HepG2 (cell line): ENCODE results near the gene CACNG4. TPM values are rescaled to one million over a fixed set of nuclear protein-coding genes. Genes with fewer than 3 reads are reported as not detected.

ENCODE experiments used
- ATAC-seq: fragments of 200-7000 bp; cut with Tn5 transposase; 3 replicates; pipeline ENCODE4 v1.9.1; 2020; ENCODE audit warnings: mild to moderate bottlenecking, moderate library complexity
- BruUV-seq: library from RNA; stranded (reverse); fragments of 400-500 nt; replicated peaks from 2 replicates; lab custom pipeline; 2021; lab: Mats Ljungman, UMichigan
- CTCF ChIA-PET: fragments of 300-600 bp; formaldehyde crosslinking; extraction: SDS; loops from one replicate; lab custom pipeline; 2021; ENCODE audit warnings: low total read pairs, inconsistent platforms, low intra/inter-chr PET ratio; lab: Yijun Ruan, JAX
- POLR2A ChIA-PET: fragments of 350-600 bp; sonication (Branson Sonifier 250); formaldehyde crosslinking; loops from one replicate; lab custom pipeline; 2020; ENCODE audit warnings: antibody characterized with exemption, inconsistent platforms; lab: Yijun Ruan, JAX
- DNase-seq: peaks from one replicate; pipeline ENCODE4 v3.0.0-alpha.2; 2015; ENCODE audit warnings: low spot score
- FAIRE-seq: peaks from 3 replicates; lab custom pipeline; 2011; peaks lifted over from hg19 to GRCh38; lab: Jason Lieb, UNC
- H2AFZ ChIP-seq: one replicate; pipeline ENCODE4 v1.6.1; 2011; ENCODE audit warnings: low read length, inconsistent platforms
- H3K27ac ChIP-seq: fragments of 300-600 bp; 3 replicates; pipeline ENCODE4 v1.8.0; 2011; ENCODE audit warnings: mixed run types, mild to moderate bottlenecking, mixed read lengths, low read length, inconsistent platforms; ENCODE audit not compliant: insufficient read depth; ENCODE audit errors: extremely low read length
- H3K27me3 ChIP-seq, 2 experiments: fragments of 200-600 bp in 1 of 2; 2 replicates in 1 of 2; 3 replicates in 1 of 2; pipeline versions ENCODE4 v1.6.0 to v1.8.0; 2011; ENCODE audit warnings: low read length in 2 of 2, mild to moderate bottlenecking in 2 of 2, moderate library complexity in 2 of 2, inconsistent platforms in 1 of 2; ENCODE audit not compliant: insufficient read depth in 2 of 2, control insufficient read depth in 1 of 2
- H3K36me3 ChIP-seq, 2 experiments: fragments of 200-600 bp in 1 of 2; replicated peaks in 1 of 2; 2 replicates in 1 of 2; 3 replicates in 1 of 2; pipeline versions ENCODE4 v1.5.1 to v1.8.0; 2011; ENCODE audit warnings: low read length in 2 of 2, inconsistent platforms in 1 of 2; ENCODE audit not compliant: insufficient read depth in 2 of 2, control insufficient read depth in 1 of 2
- H3K4me1 ChIP-seq: 2 replicates; pipeline ENCODE4 v1.5.1; 2012; ENCODE audit warnings: low read length, inconsistent platforms; ENCODE audit not compliant: insufficient read depth
- H3K4me2 ChIP-seq: 2 replicates; pipeline ENCODE4 v1.6.0; 2011; ENCODE audit warnings: low read depth, low read length, inconsistent platforms
- H3K4me3 ChIP-seq, 3 experiments: fragments of 200-600 bp in 1 of 3; sonication (generic), shearing (Covaris generic) in 1 of 3; replicated peaks in 1 of 3; 2 replicates each; pipeline ENCODE4 v1.5.1; 2011 to 2016; ENCODE audit warnings: low read length in 3 of 3, inconsistent platforms in 2 of 3, low read depth in 2 of 3, mild to moderate bottlenecking in 2 of 3, control low read depth in 1 of 3, mixed read lengths in 1 of 3; ENCODE audit not compliant: insufficient read depth in 1 of 3
- H3K79me2 ChIP-seq: one replicate; pipeline ENCODE4 v1.6.1; 2011; ENCODE audit warnings: low read length, inconsistent platforms; ENCODE audit not compliant: insufficient read depth
- H3K9ac ChIP-seq: 2 replicates; pipeline ENCODE4 v1.6.0; 2011; ENCODE audit warnings: mild to moderate bottlenecking, low read depth, low read length, inconsistent platforms; ENCODE audit not compliant: insufficient read depth
- H3K9me3 ChIP-seq: 2 replicates; pipeline ENCODE4 v1.5.1; 2012; ENCODE audit warnings: mild to moderate bottlenecking, low read length
- H4K20me1 ChIP-seq: 2 replicates; pipeline ENCODE4 v1.6.0; 2011; ENCODE audit warnings: inconsistent platforms, mild to moderate bottlenecking, low read length, moderate library complexity; ENCODE audit not compliant: insufficient read depth
- CREM ChIP-seq, 2 experiments: sonication (generic) in 1 of 2; formaldehyde crosslinking in 1 of 2; IDR thresholded peaks; 2 replicates each; pipeline versions ENCODE4 v1.4.0 to v1.6.1; 2016 to 2020; ENCODE audit warnings: antibody characterized with exemption in 1 of 2, mild to moderate bottlenecking in 1 of 2, missing genetic modification reagents in 1 of 2
- HOXA7 ChIP-seq: sonication (generic); formaldehyde crosslinking; IDR thresholded peaks from 2 replicates; pipeline ENCODE4 v1.8.1; 2022; ENCODE audit warnings: mild to moderate bottlenecking, missing genetic modification reagents, moderate library complexity
- MAF1 ChIP-seq: sonication (generic); formaldehyde crosslinking; IDR thresholded peaks from 2 replicates; pipeline ENCODE4 v1.5.0; 2020; ENCODE audit warnings: missing genetic modification reagents, borderline replicate concordance
- MEF2D ChIP-seq: sonication (generic); formaldehyde crosslinking; IDR thresholded peaks from 2 replicates; pipeline ENCODE4 v1.5.1; 2020; ENCODE audit warnings: mild to moderate bottlenecking, missing genetic modification reagents
- ZNF12 ChIP-seq: sonication (generic); formaldehyde crosslinking; IDR thresholded peaks from 2 replicates; pipeline ENCODE4 v1.5.0; 2020; ENCODE audit warnings: missing genetic modification reagents
- ZNF256 ChIP-seq: sonication (generic); formaldehyde crosslinking; conservative IDR thresholded peaks from 2 replicates; pipeline ENCODE4 v1.4.0; 2020; ENCODE audit warnings: missing genetic modification reagents
- ZNF331 ChIP-seq: sonication (generic); formaldehyde crosslinking; IDR thresholded peaks from 2 replicates; pipeline ENCODE4 v1.4.0; 2020; ENCODE audit warnings: missing genetic modification reagents
- ZNF451 ChIP-seq: sonication (generic); formaldehyde crosslinking; IDR thresholded peaks from 2 replicates; pipeline ENCODE4 v1.5.0; 2020; ENCODE audit warnings: mild to moderate bottlenecking, missing genetic modification reagents
- ZNF496 ChIP-seq: sonication (generic); formaldehyde crosslinking; IDR thresholded peaks from 2 replicates; pipeline ENCODE4 v1.8.1; 2023; ENCODE audit warnings: mild to moderate bottlenecking, moderate library complexity, missing genetic modification reagents; ENCODE audit not compliant: insufficient replicate concordance
- ZNF501 ChIP-seq: sonication (generic); formaldehyde crosslinking; IDR thresholded peaks from 2 replicates; pipeline ENCODE4 v1.5.1; 2020; ENCODE audit warnings: mild to moderate bottlenecking, moderate library complexity, missing genetic modification reagents
- ZNF660 ChIP-seq: sonication (generic); formaldehyde crosslinking; IDR thresholded peaks from 2 replicates; pipeline ENCODE4 v1.5.1; 2020; ENCODE audit warnings: mild to moderate bottlenecking, low read depth, missing genetic modification reagents, borderline replicate concordance
- ZNF703 ChIP-seq: sonication (generic); formaldehyde crosslinking; IDR thresholded peaks from 2 replicates; pipeline ENCODE4 v1.5.1; 2020; ENCODE audit warnings: missing genetic modification reagents, mild to moderate bottlenecking, moderate library complexity, borderline replicate concordance
- ZNF790 ChIP-seq: sonication (generic); formaldehyde crosslinking; IDR thresholded peaks from 2 replicates; pipeline ENCODE4 v1.8.0; 2022; ENCODE audit warnings: missing genetic modification reagents, mild to moderate bottlenecking, borderline replicate concordance
- WGBS: methylation state at CpG from one replicate; pipeline ENCODE4 v1.1.6; 2017; ENCODE audit warnings: low lambda C conversion rate; 5-methylcytosine and 5-hydroxymethylcytosine counted together
- in situ Hi-C: cut with HindIII; loops from 2 replicates; pipeline ENCODE4 v1.10.0; 2017; ENCODE audit warnings: low pct_unique_long_range_greater_than_20kb; ENCODE audit not compliant: extremely low pct_ligation_motif_present
- intact Hi-C: fragments of 100-400 bp; cut with micrococcal nuclease; formaldehyde crosslinking; loops from one replicate; pipeline ENCODE4 v1.10.0; 2022; ENCODE audit not compliant: unreplicated experiment
- polyA plus RNA-seq, 8 experiments: library from polyadenylated mRNA; depleted of rRNA in 3 of 8; stranded (reverse) in 7 of 8; unstranded in 1 of 8; fragments of >200 nt; fragmentation: Illumina TruSeq in 4 of 8; extraction: Trizol in 4 of 8; gene quantifications; 2 replicates each; pipeline versions ENCODE4 v1.2.1 to v1.2.3, GENCODE V29; 2011 to 2016; ENCODE audit warnings: low read depth in 4 of 8, missing spikeins in 1 of 8, mixed read lengths in 1 of 8; ENCODE audit not compliant: insufficient read depth in 1 of 8
- total RNA-seq, 5 experiments: library from RNA; depleted of rRNA; stranded (reverse); fragments of >200 nt; fragmentation: Illumina TruSeq; extraction: Trizol; gene quantifications; 2 replicates each; pipeline ENCODE4 v1.2.3, GENCODE V29; 2016; ENCODE audit warnings: low read depth in 1 of 5
- TF ChIP-seq, protein P1 (sequence below): sonication (generic); formaldehyde crosslinking; conservative IDR thresholded peaks from 2 replicates; pipeline ENCODE4 v1.8.0; 2022; ENCODE audit warnings: missing genetic modification reagents
- TF ChIP-seq, protein P2 (sequence below): IDR thresholded peaks from 2 replicates; pipeline ENCODE4 v1.6.1; 2016; ENCODE audit warnings: low read depth, control low read depth
- TF ChIP-seq, protein P3 (sequence below): sonication (generic); formaldehyde crosslinking; IDR thresholded peaks from 2 replicates; pipeline ENCODE4 v1.4.0; 2020; ENCODE audit warnings: mild to moderate bottlenecking, low read depth, missing genetic modification reagents
- TF ChIP-seq, protein P4 (sequence below): sonication (generic); formaldehyde crosslinking; IDR thresholded peaks from 2 replicates; pipeline ENCODE4 v1.4.0; 2020; ENCODE audit warnings: mild to moderate bottlenecking, missing genetic modification reagents, borderline replicate concordance

The CACNG4 gene
- total and polyA plus RNA-seq, 2 of the 13 experiments (the other 11 are each of a cell fraction or from before 2014, with no cell fraction given): 0.09 TPM

DNA sequence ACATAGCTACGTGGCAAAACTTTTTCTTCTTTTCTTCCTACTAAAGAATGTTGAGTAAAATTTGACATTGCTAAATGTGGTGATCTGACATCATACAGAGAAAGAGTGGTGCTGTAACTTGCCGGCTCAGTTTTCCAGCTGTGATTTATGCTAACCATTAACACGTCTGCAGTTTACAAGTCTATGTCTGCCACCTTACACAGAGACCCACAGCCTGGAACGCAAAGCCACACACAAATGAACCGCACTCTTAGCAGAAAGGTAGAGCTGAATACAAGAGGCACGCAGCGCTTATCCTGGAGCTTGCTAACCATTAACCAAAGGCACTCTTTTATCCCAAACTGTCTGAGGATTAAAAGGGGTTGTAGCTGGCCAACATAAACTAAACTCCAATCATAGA, 111.8 kb downstream of the CACNG4 start:
- H3K36me3 ChIP-seq: peaks cover 11 to 34% of the 10 kb centered on the region in 2 experiments
- H3K4me3 ChIP-seq: no peak overlapping the region; a peak in 1 of 6 replicates
- no peak overlapping the region for H2AFZ ChIP-seq
- FAIRE-seq (peak; percentile 93), DNase-seq (peak; percentile 73), ATAC-seq (peak; percentile 98)
- ChIA-PET POLR2A (interaction anchor here (0.6 kb wide), 1 partner anchor 11 kb away, joined by 3 read pairs; no protein-coding TSS in a partner anchor), CTCF (no interaction called here)
- no peaks in the 10 kb centered on the region for H3K27me3 ChIP-seq
- H3K27ac ChIP-seq: peak overlapping the region; percentile 17
- WGBS: 20% methylated on average over 7 of the region's 7 CpGs
- intact Hi-C loops (no loop called here), in situ Hi-C loops (no loop called here)
- H3K9me3 ChIP-seq: no peaks in the 10 kb centered on the region
- H4K20me1 ChIP-seq: no peaks in the 10 kb centered on the region
- BruUV-seq: no TSS peak
- no peak overlapping the region for H3K9ac ChIP-seq
- H3K79me2 ChIP-seq: no peaks in the 10 kb centered on the region
- peak overlapping the region; percentile 31 for H3K4me2 ChIP-seq
- peaks cover 36% of the 10 kb centered on the region for H3K4me1 ChIP-seq
- TF ChIP-seq, protein P1, sequence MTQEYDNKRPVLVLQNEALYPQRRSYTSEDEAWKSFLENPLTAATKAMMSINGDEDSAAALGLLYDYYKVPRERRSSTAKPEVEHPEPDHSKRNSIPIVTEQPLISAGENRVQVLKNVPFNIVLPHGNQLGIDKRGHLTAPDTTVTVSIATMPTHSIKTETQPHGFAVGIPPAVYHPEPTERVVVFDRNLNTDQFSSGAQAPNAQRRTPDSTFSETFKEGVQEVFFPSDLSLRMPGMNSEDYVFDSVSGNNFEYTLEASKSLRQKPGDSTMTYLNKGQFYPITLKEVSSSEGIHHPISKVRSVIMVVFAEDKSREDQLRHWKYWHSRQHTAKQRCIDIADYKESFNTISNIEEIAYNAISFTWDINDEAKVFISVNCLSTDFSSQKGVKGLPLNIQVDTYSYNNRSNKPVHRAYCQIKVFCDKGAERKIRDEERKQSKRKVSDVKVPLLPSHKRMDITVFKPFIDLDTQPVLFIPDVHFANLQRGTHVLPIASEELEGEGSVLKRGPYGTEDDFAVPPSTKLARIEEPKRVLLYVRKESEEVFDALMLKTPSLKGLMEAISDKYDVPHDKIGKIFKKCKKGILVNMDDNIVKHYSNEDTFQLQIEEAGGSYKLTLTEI (CRISPR knock-in tag): no peak
- TF ChIP-seq MEF2D (no peak), ZNF790 (no peak), MAF1 (CRISPR knock-in tag) (no peak), CREM (IDR thresholded peaks at IDR 0.05) (no peak), CREM (CRISPR knock-in tag; IDR thresholded peaks at IDR 0.05) (no peak), ZNF256 (no peak), HOXA7 (CRISPR knock-in tag) (no peak), ZNF331 (no peak; the same call in 1 of the 2 replicates), ZNF451 (CRISPR knock-in tag) (no peak), ZNF496 (CRISPR knock-in tag) (no peak), ZNF501 (CRISPR knock-in tag) (no peak), ZNF12 (CRISPR knock-in tag) (no peak), ZNF703 (no peak), ZNF660 (CRISPR knock-in tag) (no peak)
- TF ChIP-seq, protein P2, sequence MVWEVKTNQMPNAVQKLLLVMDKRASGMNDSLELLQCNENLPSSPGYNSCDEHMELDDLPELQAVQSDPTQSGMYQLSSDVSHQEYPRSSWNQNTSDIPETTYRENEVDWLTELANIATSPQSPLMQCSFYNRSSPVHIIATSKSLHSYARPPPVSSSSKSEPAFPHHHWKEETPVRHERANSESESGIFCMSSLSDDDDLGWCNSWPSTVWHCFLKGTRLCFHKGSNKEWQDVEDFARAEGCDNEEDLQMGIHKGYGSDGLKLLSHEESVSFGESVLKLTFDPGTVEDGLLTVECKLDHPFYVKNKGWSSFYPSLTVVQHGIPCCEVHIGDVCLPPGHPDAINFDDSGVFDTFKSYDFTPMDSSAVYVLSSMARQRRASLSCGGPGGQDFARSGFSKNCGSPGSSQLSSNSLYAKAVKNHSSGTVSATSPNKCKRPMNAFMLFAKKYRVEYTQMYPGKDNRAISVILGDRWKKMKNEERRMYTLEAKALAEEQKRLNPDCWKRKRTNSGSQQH (CRISPR knock-in tag): no peak
- TF ChIP-seq, protein P3, sequence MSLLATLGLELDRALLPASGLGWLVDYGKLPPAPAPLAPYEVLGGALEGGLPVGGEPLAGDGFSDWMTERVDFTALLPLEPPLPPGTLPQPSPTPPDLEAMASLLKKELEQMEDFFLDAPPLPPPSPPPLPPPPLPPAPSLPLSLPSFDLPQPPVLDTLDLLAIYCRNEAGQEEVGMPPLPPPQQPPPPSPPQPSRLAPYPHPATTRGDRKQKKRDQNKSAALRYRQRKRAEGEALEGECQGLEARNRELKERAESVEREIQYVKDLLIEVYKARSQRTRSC (CRISPR knock-in tag): no peak
- TF ChIP-seq, protein P4, sequence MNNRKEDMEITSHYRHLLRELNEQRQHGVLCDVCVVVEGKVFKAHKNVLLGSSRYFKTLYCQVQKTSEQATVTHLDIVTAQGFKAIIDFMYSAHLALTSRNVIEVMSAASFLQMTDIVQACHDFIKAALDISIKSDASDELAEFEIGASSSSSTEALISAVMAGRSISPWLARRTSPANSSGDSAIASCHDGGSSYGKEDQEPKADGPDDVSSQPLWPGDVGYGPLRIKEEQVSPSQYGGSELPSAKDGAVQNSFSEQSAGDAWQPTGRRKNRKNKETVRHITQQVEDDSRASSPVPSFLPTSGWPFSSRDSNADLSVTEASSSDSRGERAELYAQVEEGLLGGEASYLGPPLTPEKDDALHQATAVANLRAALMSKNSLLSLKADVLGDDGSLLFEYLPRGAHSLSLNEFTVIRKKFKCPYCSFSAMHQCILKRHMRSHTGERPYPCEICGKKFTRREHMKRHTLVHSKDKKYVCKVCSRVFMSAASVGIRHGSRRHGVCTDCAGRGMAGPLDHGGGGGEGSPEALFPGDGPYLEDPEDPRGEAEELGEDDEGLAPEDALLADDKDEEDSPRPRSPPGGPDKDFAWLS (CRISPR knock-in tag): no peak
